Stimulated activated CD4-positive, alpha-beta T cell treated with anti-CD3 and anti-CD28 coated beads, Interleukin-2, amount 100 ng/mL, for 4 hours (primary cell): ENCODE measurements around the gene CLEC19A.

Experiments used
- DNase-seq: peaks from one replicate; pipeline ENCODE4 v3.0.0-alpha.2; 2020; ENCODE audit warnings: low read depth

Gene CLEC19A

GRCh38 chr16:19285431-19285830 is at the start of gene CLEC19A:
Gene CLEC19A, plus strand, starts transcription at chr16:19285731. Its CDS starts 121 bp downstream, at chr16:19285852.
- no peak for DNase-seq

- DNase-seq = no peak
These were observed 49.6 kb upstream of the CLEC19A start for GRCh38 chr16:19235886-19236285.

GRCh38 chr16:19236561-19237209 is 48.8 kb upstream of the CLEC19A start:
- no peak for DNase-seq

- no peak for DNase-seq
These were observed 47.1 kb upstream of the CLEC19A start for GRCh38 chr16:19238406-19238805.

- DNase-seq = no peak
These were observed 45.9 kb upstream of the CLEC19A start for GRCh38 chr16:19239511-19240155.

- no peak for DNase-seq
These were observed 45.0 kb upstream of the CLEC19A start for GRCh38 chr16:19240494-19240893.

- DNase-seq = no peak
These were observed 44.0 kb upstream of the CLEC19A start for GRCh38 chr16:19241512-19241911.

- no peak for DNase-seq
These were observed 43.3 kb upstream of the CLEC19A start for GRCh38 chr16:19242186-19242585.

GRCh38 chr16:19242987-19243575 is 42.5 kb upstream of the CLEC19A start:
- no peak for DNase-seq

GRCh38 chr16:19245326-19245925 is 40.1 kb upstream of the CLEC19A start:
- no peak for DNase-seq

GRCh38 chr16:19252904-19253303 is 32.6 kb upstream of the CLEC19A start:
- no peak for DNase-seq

- no peak for DNase-seq
These were observed 30.9 kb upstream of the CLEC19A start for GRCh38 chr16:19254611-19255010.

GRCh38 chr16:19264123-19264673 is 21.3 kb upstream of the CLEC19A start:
- DNase-seq = no peak

GRCh38 chr16:19265380-19265930 is 20.1 kb upstream of the CLEC19A start:
- no peak for DNase-seq

- DNase-seq = no peak
These were observed 18.8 kb upstream of the CLEC19A start for GRCh38 chr16:19266774-19267173.

- no peak for DNase-seq
These were observed 16.4 kb upstream of the CLEC19A start for GRCh38 chr16:19269098-19269497.

GRCh38 chr16:19274165-19274797 is 11.2 kb upstream of the CLEC19A start:
- DNase-seq = no peak

GRCh38 chr16:19278403-19278802 is 7.1 kb upstream of the CLEC19A start:
- no peak for DNase-seq

- no peak for DNase-seq
These were observed 4.3 kb upstream of the CLEC19A start for GRCh38 chr16:19281246-19281645.

GRCh38 chr16:19282101-19282500 is 3.4 kb upstream of the CLEC19A start:
- DNase-seq = no peak

GRCh38 chr16:19283637-19284036 is 1.9 kb upstream of the CLEC19A start:
- no peak for DNase-seq

- no peak for DNase-seq
These were observed 1.3 kb upstream of the CLEC19A start for GRCh38 chr16:19284207-19284606.
